ENCODE data around the gene YJU2.
"Not testable (repeated sequence)": the region's sequence is repeated elsewhere in the genome, so short reads cannot be mapped to it uniquely, and the experiment has no call there.

YJU2 gene

GRCh38 chr19:4266253-4267000 is 19.5 kb downstream of the YJU2 start:
- in situ Hi-C loops (cut with HindIII; ENCODE audit: low sequenced_read_pairs) = no loop called here

GRCh38 chr19:4267101-4267900 is 20.4 kb downstream of the YJU2 start:
- in situ Hi-C loops (cut with HindIII; ENCODE audit: low sequenced_read_pairs) = no loop called here

GRCh38 chr19:4267901-4268815 is 21.3 kb downstream of the YJU2 start:
- in situ Hi-C loops (cut with HindIII; ENCODE audit: low sequenced_read_pairs) = no loop called here

GRCh38 chr19:4268816-4269430 is 22.0 kb downstream of the YJU2 start:
- in situ Hi-C loops (cut with HindIII; ENCODE audit: low sequenced_read_pairs) = no loop called here

- in situ Hi-C loops (cut with HindIII; ENCODE audit: low sequenced_read_pairs) = no loop called here
Measured at GRCh38 chr19:4272894-4273293, 26.0 kb downstream of the YJU2 start.

GRCh38 chr19:4274321-4274686 is 27.4 kb downstream of the YJU2 start:
- in situ Hi-C loops (cut with HindIII; ENCODE audit: low sequenced_read_pairs) = not testable (repeated sequence)

- in situ Hi-C loops (cut with HindIII; ENCODE audit: low sequenced_read_pairs) = no loop called here
Measured at GRCh38 chr19:4277191-4277696, 30.4 kb downstream of the YJU2 start.

- in situ Hi-C loops (cut with HindIII; ENCODE audit: low sequenced_read_pairs) = no loop called here
Measured at GRCh38 chr19:4278010-4278409, 31.1 kb downstream of the YJU2 start.

- in situ Hi-C loops (cut with HindIII; ENCODE audit: low sequenced_read_pairs) = no loop called here
Measured at GRCh38 chr19:4278419-4279266, 31.8 kb downstream of the YJU2 start, which contains the start of gene SHD. TSS of gene SHD (plus strand) at chr19:4279266. CDS start at chr19:4280064, 798 bp downstream.

GRCh38 chr19:4279267-4279529 is 32.3 kb downstream of the YJU2 start:
- in situ Hi-C loops (cut with HindIII; ENCODE audit: low sequenced_read_pairs) = no loop called here

- in situ Hi-C loops (cut with HindIII; ENCODE audit: low sequenced_read_pairs) = no loop called here
Measured at GRCh38 chr19:4279530-4280422, 32.9 kb downstream of the YJU2 start.

GRCh38 chr19:4284176-4284958 is 37.5 kb downstream of the YJU2 start:
- in situ Hi-C loops (cut with HindIII; ENCODE audit: low sequenced_read_pairs) = no loop called here

GRCh38 chr19:4284974-4285373 is 38.1 kb downstream of the YJU2 start:
- in situ Hi-C loops (cut with HindIII; ENCODE audit: low sequenced_read_pairs) = no loop called here

GRCh38 chr19:4286141-4286540 is 39.3 kb downstream of the YJU2 start:
- in situ Hi-C loops (cut with HindIII; ENCODE audit: low sequenced_read_pairs) = not testable (repeated sequence)

- in situ Hi-C loops (cut with HindIII; ENCODE audit: low sequenced_read_pairs) = no loop called here
Measured at GRCh38 chr19:4288091-4288777, 41.4 kb downstream of the YJU2 start.

GRCh38 chr19:4291184-4291732 is 44.4 kb downstream of the YJU2 start:
- in situ Hi-C loops (cut with HindIII; ENCODE audit: low sequenced_read_pairs) = no loop called here

- in situ Hi-C loops (cut with HindIII; ENCODE audit: low sequenced_read_pairs) = no loop called here
Measured at GRCh38 chr19:4292515-4292914, 45.6 kb downstream of the YJU2 start.

Data from DLD1 (cell line).